ENCODE data around the gene SPIC.
"Not testable (repeated sequence)": the region's sequence is repeated elsewhere in the genome, so short reads cannot be mapped to it uniquely, and the experiment has no call there.

SPIC gene

GRCh38 chr12:101474711-101475386, at the start of gene SPIC:
SPIC (plus strand) TSS chr12:101475336; CDS start chr12:101476905, 1,569 bp downstream.
- H3K27me3 ChIP-seq (ENCODE audit: control insufficient read depth, insufficient read depth, low read length), result no peaks in the 10 kb centered on the region
- no peaks in the 10 kb centered on the region for H3K9me3 ChIP-seq (ENCODE audit: control insufficient read depth, insufficient read depth, low read length)
- no CpG with 5 or more reads among the region's 5 CpGs for WGBS (ENCODE audit: insufficient coverage, insufficient read length)
- no peak within 1 kb of the TSS for H3K27ac ChIP-seq (ENCODE audit: low read length)
- DNase-seq (ENCODE audit: low read depth, low spot score), result no peak
- H3K4me1 ChIP-seq (ENCODE audit: control insufficient read depth, insufficient read depth, low read length), result 0 out of 2 replicates have a peak, but pooled peaks cover 1% of the 10 kb centered on the region
- H3K4me3 ChIP-seq (ENCODE audit: low read length), result no peak within 1 kb of the TSS
- H3K36me3 ChIP-seq (ENCODE audit: control insufficient read depth, insufficient read depth, low read length), result no peaks in the 10 kb centered on the region

- Histone ChIP-seq H3K4me3 (ENCODE audit: low read length) (no peak overlapping the region), H3K36me3 (ENCODE audit: control insufficient read depth, insufficient read depth, low read length) (no peaks in the 10 kb centered on the region), H3K9me3 (ENCODE audit: control insufficient read depth, insufficient read depth, low read length) (no peaks in the 10 kb centered on the region), H3K4me1 (ENCODE audit: control insufficient read depth, insufficient read depth, low read length) (no peaks in the 10 kb centered on the region), H3K27ac (ENCODE audit: low read length) (no peak overlapping the region), H3K27me3 (ENCODE audit: control insufficient read depth, insufficient read depth, low read length) (no peaks in the 10 kb centered on the region)
- 83% methylated on average over 1 of the region's 2 CpGs for WGBS (ENCODE audit: insufficient coverage, insufficient read length)
- DNase-seq (ENCODE audit: low read depth, low spot score), result no peak
These were observed 44.7 kb upstream of the SPIC start for GRCh38 chr12:101430456-101430855.

- H3K4me3 ChIP-seq (ENCODE audit: low read length), result no peak overlapping the region
- DNase-seq (ENCODE audit: low read depth, low spot score), result no peak
- H3K9me3 ChIP-seq (ENCODE audit: control insufficient read depth, insufficient read depth, low read length), result no peaks in the 10 kb centered on the region
- H3K27me3 ChIP-seq (ENCODE audit: control insufficient read depth, insufficient read depth, low read length), result no peaks in the 10 kb centered on the region
- H3K4me1 ChIP-seq (ENCODE audit: control insufficient read depth, insufficient read depth, low read length), result no peaks in the 10 kb centered on the region
- H3K27ac ChIP-seq (ENCODE audit: low read length), result no peak overlapping the region
- no peaks in the 10 kb centered on the region for H3K36me3 ChIP-seq (ENCODE audit: control insufficient read depth, insufficient read depth, low read length)
These were observed 39.0 kb upstream of the SPIC start for GRCh38 chr12:101436136-101436535.

- H3K27ac ChIP-seq (ENCODE audit: low read length), result no peak overlapping the region
- WGBS (ENCODE audit: insufficient coverage, insufficient read length), result no CpG with 5 or more reads among the region's 5 CpGs
- H3K27me3 ChIP-seq (ENCODE audit: control insufficient read depth, insufficient read depth, low read length), result no peaks in the 10 kb centered on the region
- DNase-seq (ENCODE audit: low read depth, low spot score), result no peak
- H3K4me1 ChIP-seq (ENCODE audit: control insufficient read depth, insufficient read depth, low read length), result no peaks in the 10 kb centered on the region
- no peaks in the 10 kb centered on the region for H3K9me3 ChIP-seq (ENCODE audit: control insufficient read depth, insufficient read depth, low read length)
- H3K4me3 ChIP-seq (ENCODE audit: low read length), result no peak overlapping the region
- no peaks in the 10 kb centered on the region for H3K36me3 ChIP-seq (ENCODE audit: control insufficient read depth, insufficient read depth, low read length)
These were observed 35.9 kb upstream of the SPIC start for GRCh38 chr12:101439236-101439635.

GRCh38 chr12:101441461-101442224, 33.5 kb upstream of the SPIC start:
- no peak for DNase-seq (ENCODE audit: low read depth, low spot score)
- no peak overlapping the region for H3K27ac ChIP-seq (ENCODE audit: low read length)

GRCh38 chr12:101455685-101456084, 19.5 kb upstream of the SPIC start:
- no peaks in the 10 kb centered on the region; the same call in 1 of the 2 replicates for H3K27me3 ChIP-seq (ENCODE audit: control insufficient read depth, insufficient read depth, low read length)
- no peak for DNase-seq (ENCODE audit: low read depth, low spot score)
- WGBS (ENCODE audit: insufficient coverage, insufficient read length), result no CpG with 5 or more reads among the region's 4 CpGs
- H3K27ac ChIP-seq (ENCODE audit: low read length), result no peak overlapping the region
- H3K9me3 ChIP-seq (ENCODE audit: control insufficient read depth, insufficient read depth, low read length), result no peaks in the 10 kb centered on the region
- H3K4me1 ChIP-seq (ENCODE audit: control insufficient read depth, insufficient read depth, low read length), result no peaks in the 10 kb centered on the region
- H3K36me3 ChIP-seq (ENCODE audit: control insufficient read depth, insufficient read depth, low read length), result no peaks in the 10 kb centered on the region
- no peak overlapping the region for H3K4me3 ChIP-seq (ENCODE audit: low read length)

More at GRCh38 chr12:101441461-101442224, 33.5 kb upstream of the SPIC start:
- Histone ChIP-seq H3K4me3 (ENCODE audit: low read length) (no peak overlapping the region), H3K27me3 (ENCODE audit: control insufficient read depth, insufficient read depth, low read length) (no peaks in the 10 kb centered on the region), H3K4me1 (ENCODE audit: control insufficient read depth, insufficient read depth, low read length) (no peaks in the 10 kb centered on the region), H3K9me3 (ENCODE audit: control insufficient read depth, insufficient read depth, low read length) (no peaks in the 10 kb centered on the region), H3K36me3 (ENCODE audit: control insufficient read depth, insufficient read depth, low read length) (no peaks in the 10 kb centered on the region)

- H3K36me3 ChIP-seq (ENCODE audit: control insufficient read depth, insufficient read depth, low read length), result no peaks in the 10 kb centered on the region
- no CpG with 5 or more reads among the region's 4 CpGs for WGBS (ENCODE audit: insufficient coverage, insufficient read length)
- H3K9me3 ChIP-seq (ENCODE audit: control insufficient read depth, insufficient read depth, low read length), result no peaks in the 10 kb centered on the region
- no peaks in the 10 kb centered on the region; the same call in 1 of the 2 replicates for H3K27me3 ChIP-seq (ENCODE audit: control insufficient read depth, insufficient read depth, low read length)
- no peaks in the 10 kb centered on the region for H3K4me1 ChIP-seq (ENCODE audit: control insufficient read depth, insufficient read depth, low read length)
- no peak overlapping the region for H3K27ac ChIP-seq (ENCODE audit: low read length)
- no peak for DNase-seq (ENCODE audit: low read depth, low spot score)
- H3K4me3 ChIP-seq (ENCODE audit: low read length), result no peak overlapping the region
These were observed 15.3 kb upstream of the SPIC start for GRCh38 chr12:101459642-101460346.

GRCh38 chr12:101468948-101469347, 6.2 kb upstream of the SPIC start:
- H3K9me3 ChIP-seq (ENCODE audit: control insufficient read depth, insufficient read depth, low read length), result no peaks in the 10 kb centered on the region
- H3K27me3 ChIP-seq (ENCODE audit: control insufficient read depth, insufficient read depth, low read length), result no peaks in the 10 kb centered on the region
- no peak overlapping the region for H3K4me3 ChIP-seq (ENCODE audit: low read length)
- WGBS (ENCODE audit: insufficient coverage, insufficient read length), result no CpG with 5 or more reads among the region's 2 CpGs
- no peak overlapping the region for H3K27ac ChIP-seq (ENCODE audit: low read length)
- no peaks in the 10 kb centered on the region for H3K4me1 ChIP-seq (ENCODE audit: control insufficient read depth, insufficient read depth, low read length)
- no peak for DNase-seq (ENCODE audit: low read depth, low spot score)
- H3K36me3 ChIP-seq (ENCODE audit: control insufficient read depth, insufficient read depth, low read length), result no peaks in the 10 kb centered on the region

GRCh38 chr12:101470939-101471338, 4.2 kb upstream of the SPIC start:
- WGBS (ENCODE audit: insufficient coverage, insufficient read length), result no CpG with 5 or more reads among the region's 2 CpGs

GRCh38 chr12:101471878-101472277, 3.3 kb upstream of the SPIC start:
- not testable (repeated sequence) for H3K36me3 ChIP-seq (ENCODE audit: control insufficient read depth, insufficient read depth, low read length); H3K27me3 ChIP-seq (ENCODE audit: control insufficient read depth, insufficient read depth, low read length); H3K4me3 ChIP-seq (ENCODE audit: low read length); DNase-seq (ENCODE audit: low read depth, low spot score); H3K9me3 ChIP-seq (ENCODE audit: control insufficient read depth, insufficient read depth, low read length); H3K4me1 ChIP-seq (ENCODE audit: control insufficient read depth, insufficient read depth, low read length); H3K27ac ChIP-seq (ENCODE audit: low read length)
- no CpG with 5 or more reads among the region's 5 CpGs for WGBS (ENCODE audit: insufficient coverage, insufficient read length)

More at GRCh38 chr12:101470939-101471338, 4.2 kb upstream of the SPIC start:
- Histone ChIP-seq H3K4me3 (ENCODE audit: low read length) (no peak overlapping the region), H3K9me3 (ENCODE audit: control insufficient read depth, insufficient read depth, low read length) (no peaks in the 10 kb centered on the region), H3K27me3 (ENCODE audit: control insufficient read depth, insufficient read depth, low read length) (no peaks in the 10 kb centered on the region), H3K27ac (ENCODE audit: low read length) (no peak overlapping the region), H3K4me1 (ENCODE audit: control insufficient read depth, insufficient read depth, low read length) (0 out of 2 replicates have a peak, but pooled peaks cover 1% of the 10 kb centered on the region), H3K36me3 (ENCODE audit: control insufficient read depth, insufficient read depth, low read length) (no peaks in the 10 kb centered on the region)
- DNase-seq (ENCODE audit: low read depth, low spot score), result no peak

All from iPS DF 6.9 (cell line).